NCI-H460 (cell line): ENCODE data around the gene DPH1. TPM values are rescaled to one million over a fixed set of nuclear protein-coding genes. Genes with fewer than 3 reads are reported as not detected.

Experiments
- small RNA-seq, 2 experiments: library from RNA; depleted of rRNA; stranded (forward); fragments of <200 nt; gene quantifications; one replicate each; pipeline ENCODE3, GENCODE V24; 2014
- total RNA-seq: library from RNA; depleted of rRNA; stranded (reverse); fragments of >200 nt; shearing (Covaris generic); gene quantifications from 2 replicates; pipeline ENCODE4 v1.2.3, GENCODE V29; 2014; rRNA removed

Gene DPH1
- total RNA-seq, 1 experiment from 2014 or later, result 33.7 TPM

Small RNAs within 50 kb of the gene (small RNA-seq; reads per million reads assigned to genes)
- gene AC090617.9, result 0 reads per million in 2 experiments
- 0.29 to 3.7 reads per million in 2 experiments for gene MIR132
- gene MIR212, result 0.25 to 5.2 reads per million in 2 experiments
- 0 reads per million in 2 experiments for gene OVCA2

Other genes with a start within 250 kb of the DPH1 start
- 5.3 and 6.5 TPM in 2 replicates for gene SMYD4, start 200.3 kb upstream of the DPH1 start, total RNA-seq
- 11.3 and 19.3 TPM in 2 replicates for gene RPA1, start 200.1 kb upstream of the DPH1 start, total RNA-seq
- 0.12 TPM in 1 of 2 replicates, not detected in the other for gene RTN4RL1, start 4.8 kb upstream of the DPH1 start, total RNA-seq
- gene OVCA2, start 11.9 kb downstream of the DPH1 start, total RNA-seq, result 47.3 and 60.4 TPM in 2 replicates
- 0.12 TPM in 2 replicates for gene HIC1, start 24.9 kb downstream of the DPH1 start, total RNA-seq